Brain pericyte (primary cell): ENCODE results near the gene DNMT3L.
"Not testable (repeated sequence)": the region's sequence is repeated elsewhere in the genome, so short reads cannot be mapped to it uniquely, and the experiment has no call there.

Experiments used
- DNase-seq: peaks from one replicate; pipeline ENCODE4 v3.0.0-alpha.2; 2012; ENCODE audit warnings: low read depth, low spot score

The DNMT3L gene

DNA sequence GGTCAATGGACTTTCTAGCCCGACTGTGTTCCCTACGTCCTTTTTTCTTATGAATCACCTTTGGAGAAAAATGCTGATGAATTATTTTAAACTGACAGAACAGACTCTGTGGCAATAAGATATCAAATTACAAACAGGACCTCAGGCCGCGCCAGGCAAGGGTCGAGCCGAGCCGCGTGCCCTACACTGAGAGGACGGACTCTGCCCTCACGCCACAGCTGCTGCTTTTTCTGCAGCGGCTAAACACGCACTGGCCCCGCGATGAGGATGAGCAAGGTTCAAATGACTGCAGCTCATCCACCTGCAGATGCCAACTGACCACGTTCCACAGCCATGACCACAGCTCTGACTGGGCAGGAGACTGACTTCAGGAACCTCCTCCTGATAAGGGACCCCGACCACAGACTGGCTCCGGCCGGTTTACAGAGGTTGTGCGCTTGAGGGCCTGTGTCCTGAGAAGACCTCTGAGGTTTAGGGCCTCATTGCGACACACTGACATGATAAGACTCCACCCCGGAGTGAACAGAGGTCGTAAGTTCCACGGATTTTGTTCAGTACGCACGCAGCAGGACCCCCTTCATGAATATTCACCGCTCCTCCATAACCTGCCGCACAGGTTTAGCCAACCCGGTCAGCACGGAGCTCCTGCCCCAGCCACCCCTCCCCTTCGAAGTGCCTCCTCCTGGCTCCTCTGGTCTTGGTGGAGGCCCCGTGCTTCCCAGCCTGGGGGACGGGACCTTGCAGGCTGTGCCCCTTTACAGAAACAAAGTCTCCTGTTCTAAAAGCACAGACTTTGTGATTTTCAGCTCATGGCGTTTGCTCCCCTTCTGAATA, 12.3 kb downstream of the DNMT3L start:
- DNase-seq, result not testable (repeated sequence)

DNA sequence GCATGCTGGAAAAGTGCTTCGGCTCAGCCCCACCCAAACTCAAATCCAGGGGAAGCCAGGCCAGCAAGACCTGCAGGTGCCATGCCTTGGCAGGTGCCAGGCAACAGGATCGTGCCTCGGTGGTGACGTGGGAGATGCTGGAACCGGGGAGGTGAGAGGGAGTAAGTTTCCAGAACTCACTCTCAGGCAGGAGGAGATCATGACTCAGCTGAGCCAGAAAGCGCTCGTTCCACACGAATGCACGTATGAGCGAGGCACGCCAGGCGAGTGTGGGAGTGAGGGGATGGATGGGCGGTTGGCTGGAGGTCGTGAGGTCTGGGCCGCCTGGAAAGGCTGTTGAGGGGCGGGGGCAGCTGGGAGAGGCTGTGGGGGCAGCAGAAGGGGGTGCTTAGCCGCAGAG, 13.8 kb downstream of the DNMT3L start:
- not testable (repeated sequence) for DNase-seq

DNA sequence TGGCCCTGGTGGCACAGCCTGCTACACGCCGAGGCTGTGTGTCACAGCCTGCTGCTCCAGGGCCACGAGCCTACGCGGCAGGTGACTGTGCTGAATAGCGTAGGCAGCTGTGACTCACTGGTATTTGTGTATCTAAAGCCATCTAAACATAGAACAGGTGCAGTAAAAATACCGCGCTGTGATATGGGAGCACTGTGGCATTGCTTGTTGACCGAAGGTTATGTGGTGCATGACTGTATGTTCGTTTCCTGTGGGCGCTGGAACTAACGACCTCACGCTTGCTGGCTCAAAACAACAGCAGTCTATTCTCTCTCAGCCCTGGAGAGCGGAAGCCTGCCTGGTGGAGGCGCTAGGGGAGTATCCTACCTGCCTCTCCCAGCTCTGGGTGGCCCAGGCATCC, 17.7 kb downstream of the DNMT3L start:
- not testable (repeated sequence) for DNase-seq

DNA sequence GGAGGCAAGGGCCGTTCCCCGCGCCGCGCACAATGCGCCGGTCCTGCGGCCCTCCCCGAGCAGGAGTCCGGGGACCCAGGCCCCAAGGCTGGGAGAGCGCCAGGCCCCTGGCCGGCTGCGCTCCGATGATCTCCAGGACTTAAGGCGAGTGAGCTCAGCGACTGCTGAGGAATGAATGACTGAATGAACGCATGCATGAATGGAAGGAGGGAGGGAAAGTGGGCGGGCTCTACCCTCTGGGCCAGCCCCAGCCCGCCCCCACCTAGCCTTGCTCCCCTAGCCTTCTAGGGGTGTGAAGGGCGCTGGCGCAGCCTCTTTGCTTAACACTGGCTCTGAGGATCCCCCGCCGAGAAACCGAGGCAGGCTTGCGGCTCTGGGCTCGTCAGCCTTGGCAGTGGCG, 20.4 kb downstream of the DNMT3L start:
- DNase-seq, result not testable (repeated sequence)

DNA sequence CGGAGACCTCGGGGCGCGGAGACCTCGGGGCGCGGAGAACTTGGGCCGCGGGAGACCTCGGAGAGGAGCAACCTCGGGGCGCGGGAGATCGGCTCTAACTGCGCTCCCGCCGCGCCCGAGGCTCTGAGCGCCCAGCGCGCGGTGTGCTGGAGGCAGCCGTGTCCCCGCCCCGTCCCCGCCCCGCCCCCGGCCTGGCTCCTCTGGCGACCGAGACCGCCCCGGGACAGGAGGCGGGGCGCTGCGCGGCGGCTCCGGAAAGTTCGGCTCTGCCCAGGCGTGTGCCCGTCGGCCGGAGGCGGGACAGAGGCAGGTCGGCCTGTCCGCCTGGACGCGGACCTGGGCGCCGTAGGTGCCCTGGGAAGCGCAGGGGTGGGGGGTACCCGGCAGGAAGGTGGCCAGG, 20.9 kb downstream of the DNMT3L start, which contains the start of gene ICOSLG:
Gene ICOSLG (minus strand): TSS at position 102 of the 400 bp plus-strand sequence. CDS start 126 bp downstream, outside the sequence.
- DNase-seq, result not testable (repeated sequence)

DNA sequence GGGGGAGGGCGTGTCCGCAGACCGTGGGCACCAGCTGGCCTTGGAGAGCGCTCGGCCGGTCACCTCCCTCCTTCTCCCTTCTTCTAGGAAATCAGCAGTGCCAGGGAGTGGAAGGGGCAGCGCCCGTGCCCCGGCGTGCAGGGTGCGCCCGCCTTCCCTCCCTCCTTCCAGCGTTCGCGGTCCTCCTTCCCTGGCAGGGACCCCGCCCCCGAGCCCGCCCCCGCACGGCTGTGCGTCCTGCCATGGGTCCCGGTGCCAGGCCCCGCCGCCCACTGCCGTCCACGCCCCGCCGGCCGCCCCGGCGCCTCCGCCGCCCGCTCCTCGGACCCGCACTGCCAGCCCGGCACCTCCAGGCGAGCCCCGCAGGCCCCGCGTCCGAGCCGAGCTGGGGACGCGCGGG, 21.3 kb downstream of the DNMT3L start:
- DNase-seq, result not testable (repeated sequence)

DNA sequence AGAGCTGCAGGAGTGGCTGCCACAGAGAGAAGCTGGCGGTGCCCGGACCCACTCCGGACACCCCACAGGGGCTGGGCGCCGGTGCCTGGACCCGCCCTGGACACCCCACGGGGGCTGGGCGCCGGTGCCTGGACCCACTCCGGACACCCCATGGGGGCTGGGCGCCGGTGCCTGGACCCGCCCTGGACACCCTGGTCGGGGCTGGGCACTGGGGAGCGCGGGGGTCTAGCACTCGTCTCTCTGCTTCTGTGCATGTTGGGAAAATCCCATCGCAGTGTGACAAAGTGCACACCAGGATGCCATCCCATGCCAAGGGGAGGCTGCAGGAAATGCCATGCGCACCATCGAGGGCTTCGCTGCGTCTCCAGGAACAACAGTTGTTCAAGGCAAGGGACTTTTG, 32.1 kb downstream of the DNMT3L start:
- DNase-seq, result not testable (repeated sequence)

DNA sequence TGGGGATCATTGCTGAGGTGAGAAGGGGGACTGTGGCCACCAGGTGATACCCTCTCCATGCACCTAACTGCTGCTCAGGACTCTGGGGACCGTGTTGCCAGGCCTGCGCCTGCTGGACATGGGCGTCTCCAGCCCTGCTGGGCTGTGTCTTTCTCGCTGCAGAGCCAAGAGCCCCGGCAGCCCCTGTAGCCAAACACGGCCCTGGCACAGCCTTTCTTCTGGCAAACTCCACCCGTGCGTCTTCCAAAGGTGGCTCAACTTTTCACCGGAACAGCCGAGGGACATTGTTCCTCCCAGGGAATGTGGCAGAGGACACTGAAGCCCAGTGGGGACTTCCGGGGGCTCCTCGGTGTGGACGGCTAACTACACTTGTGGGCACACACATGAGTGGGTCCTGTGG, 33.6 kb downstream of the DNMT3L start:
- not testable (repeated sequence) for DNase-seq

DNA sequence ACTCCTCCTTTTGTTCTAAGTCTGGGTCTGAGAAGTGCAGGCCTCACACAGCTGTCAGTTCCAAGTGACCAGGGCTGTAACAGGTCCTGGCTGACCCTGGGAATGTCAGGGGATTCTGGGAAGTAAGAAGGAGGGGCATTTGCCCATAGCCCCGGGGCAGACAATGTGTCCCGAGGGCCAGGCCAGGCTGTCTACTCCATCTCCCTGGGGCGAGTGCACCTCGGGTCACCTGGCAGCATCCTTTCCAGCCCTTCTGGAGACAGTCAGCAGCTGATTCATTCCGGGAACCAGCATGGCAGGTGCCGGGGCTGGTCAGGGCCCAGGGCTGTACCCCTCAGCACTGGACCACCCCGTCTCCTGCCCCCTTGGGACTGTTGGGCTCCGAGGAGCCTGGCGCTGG, 34.1 kb downstream of the DNMT3L start:
- not testable (repeated sequence) for DNase-seq

DNA sequence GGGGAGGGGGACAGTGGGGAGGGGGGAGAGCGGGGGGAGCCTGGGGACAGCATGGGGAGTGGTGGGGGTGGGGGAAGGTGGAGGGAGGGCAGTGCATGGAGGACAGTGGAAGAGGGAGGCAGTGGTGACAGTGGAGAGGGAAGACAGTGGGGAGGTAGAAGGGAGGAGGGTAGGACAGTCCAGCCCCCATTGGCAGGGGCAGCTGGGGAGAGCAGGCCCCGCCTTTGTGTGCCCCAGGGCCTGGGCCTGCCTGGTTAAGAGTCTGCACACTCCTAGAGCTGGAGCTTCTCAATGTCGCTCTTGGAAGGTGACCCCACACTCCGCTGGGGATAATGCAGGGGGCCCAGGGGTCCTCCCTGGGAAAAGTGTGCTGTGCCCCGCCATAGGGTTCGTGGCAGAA, 36.1 kb downstream of the DNMT3L start:
- not testable (repeated sequence) for DNase-seq

DNA sequence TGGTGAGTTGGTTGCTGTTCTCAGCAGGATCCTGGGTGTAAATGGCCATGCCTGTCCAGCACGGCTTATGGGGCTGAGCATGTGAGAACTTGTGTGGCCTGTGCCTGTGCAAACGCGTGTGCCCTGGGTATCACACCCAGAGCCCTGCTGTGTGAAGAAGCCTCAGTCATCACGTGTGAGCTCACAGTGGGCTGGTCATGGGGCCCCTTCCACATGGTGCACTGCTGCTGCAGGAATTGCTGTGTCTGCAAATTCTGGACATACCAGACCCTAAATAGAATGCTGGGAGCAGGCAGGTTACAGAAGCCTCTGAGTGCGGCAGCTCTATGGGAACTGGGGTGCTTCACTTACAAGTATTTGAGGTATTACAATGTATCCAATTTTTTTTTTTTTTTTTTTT, 38.4 kb downstream of the DNMT3L start:
- not testable (repeated sequence) for DNase-seq

DNA sequence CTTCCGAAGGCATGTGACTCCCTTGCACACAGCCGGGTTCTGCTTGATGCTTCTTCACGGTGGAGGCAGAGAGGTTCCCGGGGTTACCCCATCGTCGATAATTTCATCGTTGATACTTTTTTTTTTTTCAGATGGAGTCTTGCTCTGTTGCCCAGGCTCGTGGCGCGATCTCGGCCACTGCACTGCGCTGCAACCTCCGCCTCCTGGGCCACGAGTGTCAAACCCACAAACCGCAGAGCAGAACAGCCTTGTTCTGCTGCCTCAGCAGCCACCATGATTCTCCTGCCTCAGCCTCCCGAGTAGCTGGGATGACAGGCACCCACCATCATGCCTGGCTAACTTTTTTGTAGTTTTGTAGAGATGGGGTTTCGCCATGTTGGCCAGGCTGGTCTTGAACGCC, 41.0 kb downstream of the DNMT3L start:
- DNase-seq, result not testable (repeated sequence)

DNA sequence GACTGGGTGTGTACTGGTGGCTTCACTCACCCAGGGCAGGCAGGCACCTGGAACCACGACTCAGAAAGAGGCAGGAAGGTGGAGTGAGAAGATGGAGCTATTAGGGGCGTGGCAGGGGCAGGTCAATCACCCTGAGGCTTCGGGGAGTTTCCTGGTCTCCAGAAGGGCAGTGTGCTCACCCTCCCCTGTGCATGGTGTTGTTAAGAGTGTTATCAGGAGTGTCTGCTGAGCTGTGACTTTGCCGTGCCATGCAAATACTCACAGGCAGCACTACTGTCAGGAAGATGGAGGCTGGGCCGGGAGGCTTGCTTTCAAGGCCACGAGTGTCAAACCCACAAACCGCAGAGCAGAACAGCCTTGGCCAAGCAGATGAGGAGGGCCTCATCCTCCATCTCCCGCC, 43.2 kb downstream of the DNMT3L start:
- DNase-seq, result not testable (repeated sequence)

DNA sequence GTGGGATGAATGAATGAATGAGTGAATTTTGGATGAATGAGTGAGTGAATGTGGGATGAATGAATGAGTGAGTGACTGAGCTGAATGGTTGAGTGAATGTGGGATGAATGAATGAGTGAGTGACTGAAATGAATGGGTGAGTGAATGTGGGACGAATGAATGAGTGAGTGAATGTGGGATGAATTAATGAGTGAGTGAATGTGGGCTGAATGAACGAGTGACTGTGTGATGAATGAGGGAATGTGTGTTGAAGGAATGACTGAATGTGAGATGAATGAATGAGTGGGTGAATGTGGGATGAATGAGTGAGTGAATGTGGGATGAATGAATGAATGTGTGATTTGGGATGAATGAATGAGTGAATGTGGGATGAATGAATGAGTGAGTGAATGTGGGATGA, 49.7 kb downstream of the DNMT3L start:
- not testable (repeated sequence) for DNase-seq

DNA sequence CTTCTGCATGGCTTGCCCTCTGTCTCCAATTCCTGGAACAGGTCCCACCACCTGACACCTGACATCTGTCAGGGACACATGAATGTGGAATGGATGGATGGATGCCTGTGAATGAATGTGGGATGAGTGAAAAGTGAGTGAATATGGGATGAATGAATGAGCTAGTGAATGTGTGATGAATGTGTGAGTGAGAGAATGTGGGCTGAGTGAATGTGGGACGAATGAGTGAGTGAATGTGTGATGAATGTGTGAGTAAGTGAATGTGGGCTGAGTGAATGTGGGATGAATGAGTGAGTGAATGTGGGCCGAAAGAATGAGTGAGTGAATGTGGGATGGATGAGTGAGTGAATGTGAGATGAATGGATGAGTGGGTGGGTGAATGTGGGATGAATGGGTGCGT, 50.1 kb downstream of the DNMT3L start:
- not testable (repeated sequence) for DNase-seq

DNA sequence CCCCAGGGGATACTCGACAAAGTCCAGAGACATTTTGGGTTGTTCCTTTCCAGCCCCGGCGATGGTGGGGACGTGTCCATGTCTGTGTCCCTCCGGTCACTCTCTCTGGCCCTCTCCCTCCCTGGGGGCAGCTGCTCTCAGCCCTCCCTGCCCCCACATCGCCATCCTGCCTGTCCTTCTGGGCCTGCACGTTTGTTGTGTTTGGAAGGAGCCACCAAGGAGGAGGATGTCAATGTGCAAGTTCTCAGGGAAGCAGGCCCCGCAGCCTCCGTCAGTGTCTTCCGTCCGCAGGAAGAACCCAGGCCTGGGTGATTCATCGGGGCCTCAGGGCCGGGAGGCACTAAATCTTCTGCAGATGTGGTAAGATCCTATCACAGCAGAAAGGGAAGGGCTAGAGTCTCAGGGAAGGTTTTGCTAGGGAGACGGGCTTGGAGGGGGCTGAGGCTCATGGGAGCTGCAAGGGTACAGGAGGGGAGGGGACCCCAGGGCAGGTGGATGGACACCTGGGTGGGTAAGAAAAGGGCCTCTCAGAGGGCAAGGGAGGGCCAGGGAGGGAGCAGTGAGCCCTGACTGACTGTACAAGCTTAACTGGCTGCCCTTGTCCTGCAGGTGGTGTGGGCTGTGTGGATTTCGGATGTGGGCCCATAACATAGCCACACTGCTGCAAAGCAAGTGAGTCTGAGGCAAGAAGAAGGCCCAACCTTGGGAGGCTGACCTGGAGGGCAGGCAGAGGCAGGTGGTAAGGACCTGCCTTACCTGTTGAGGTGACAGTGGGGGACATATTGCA, 53.6 kb downstream of the DNMT3L start:
- DNase-seq, result not testable (repeated sequence)

DNA sequence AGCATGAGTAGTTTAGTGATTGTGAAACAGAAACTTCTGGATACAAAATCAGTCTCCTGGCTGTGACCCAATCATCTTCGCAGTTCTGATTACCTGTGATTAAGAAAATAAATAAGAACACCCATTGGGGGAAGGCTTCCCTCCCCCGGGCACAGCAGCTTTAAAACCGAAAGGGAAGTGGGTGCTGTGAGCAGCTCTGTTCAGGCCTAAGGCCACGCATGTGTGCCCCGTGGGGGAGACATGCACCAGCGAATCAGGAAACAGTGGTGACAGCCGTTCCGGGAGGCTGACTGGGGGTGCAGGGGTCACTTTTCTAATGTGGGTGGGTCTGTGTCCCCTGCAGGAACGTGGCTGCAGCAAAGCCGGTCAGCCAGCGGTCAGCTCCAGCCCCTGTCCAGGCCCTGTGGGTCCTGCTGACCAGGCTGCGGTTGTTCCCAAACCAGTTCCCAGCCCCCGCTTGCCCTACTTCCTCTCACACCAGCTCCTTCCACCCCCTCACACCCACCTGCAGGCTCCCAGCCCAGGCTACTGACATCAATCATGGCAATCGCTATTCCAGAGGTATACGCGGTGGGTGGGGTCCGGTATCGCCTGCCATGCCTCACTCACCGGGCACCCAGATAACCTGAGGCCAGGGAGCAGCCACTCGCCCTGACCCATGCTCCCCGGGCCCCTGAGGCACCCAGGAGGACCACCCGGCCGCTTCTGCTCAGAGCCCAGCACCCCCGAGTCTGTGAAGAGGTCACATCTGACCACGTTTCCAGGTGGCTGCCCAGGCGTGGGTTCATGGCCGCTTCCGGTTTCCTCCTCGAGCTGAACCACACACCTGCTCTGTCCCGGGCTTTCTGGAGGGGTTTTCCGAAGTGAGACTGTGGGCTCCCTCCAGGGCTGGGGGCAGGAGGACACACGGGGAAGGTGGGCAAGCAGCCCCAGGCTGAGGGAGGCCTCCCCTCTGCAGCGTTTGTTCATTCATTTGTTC, 54.7 kb downstream of the DNMT3L start:
- not testable (repeated sequence) for DNase-seq

DNA sequence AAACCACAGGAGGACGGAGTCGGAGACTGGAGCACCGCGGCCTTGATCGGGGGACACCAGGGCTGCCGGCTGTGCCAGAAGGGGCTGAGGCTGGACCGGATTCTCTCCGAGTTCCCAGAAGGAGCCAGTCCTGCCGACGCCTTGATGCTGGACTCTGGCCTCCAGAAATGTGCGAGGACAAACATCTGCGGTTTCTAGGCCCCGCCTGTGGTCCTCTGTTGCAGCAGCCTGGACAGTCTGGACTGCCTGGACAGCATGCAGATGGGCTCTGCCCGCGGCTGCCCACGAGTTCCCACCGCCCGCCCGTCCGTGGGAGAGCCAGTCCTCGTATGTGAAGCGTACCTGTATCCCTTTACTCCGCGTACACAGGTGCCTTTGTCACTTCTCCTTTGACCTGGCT, 55.5 kb downstream of the DNMT3L start:
- DNase-seq, result not testable (repeated sequence)

DNA sequence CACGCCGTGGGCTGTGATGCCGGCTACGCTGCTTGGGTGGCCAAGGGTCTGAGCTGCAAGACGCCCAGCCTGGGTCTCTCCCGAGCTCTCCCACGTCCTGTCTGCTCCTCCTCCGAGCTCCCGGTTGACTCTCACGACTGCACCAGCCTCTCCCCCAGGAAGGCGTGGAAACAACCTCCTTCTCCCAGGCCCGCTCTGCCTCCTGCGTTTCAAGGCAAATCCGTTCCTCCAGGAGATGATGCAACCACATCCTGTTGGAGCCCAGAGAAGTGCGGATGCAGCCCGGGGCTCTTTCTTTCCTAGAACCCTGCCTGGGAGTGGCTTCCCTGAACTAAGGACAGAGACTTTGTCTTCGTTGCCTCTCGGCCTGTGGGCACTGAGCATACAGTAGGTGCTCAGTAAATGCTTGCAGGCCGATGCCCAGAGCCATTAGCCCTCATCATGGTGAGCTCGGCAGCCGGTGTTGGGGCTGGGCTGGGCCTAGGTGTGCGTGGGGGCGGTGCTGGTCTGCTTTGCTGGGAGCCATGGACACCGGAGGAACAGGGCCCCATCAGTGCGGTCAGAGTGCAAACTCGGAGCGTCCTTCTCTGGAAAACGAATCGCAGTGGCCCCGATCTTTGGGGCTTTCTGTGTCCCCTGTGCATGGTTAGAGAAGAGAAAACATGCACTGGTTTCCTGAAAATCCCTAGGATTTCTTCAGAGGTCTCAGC, 59.0 kb downstream of the DNMT3L start:
- DNase-seq, result not testable (repeated sequence)

DNA sequence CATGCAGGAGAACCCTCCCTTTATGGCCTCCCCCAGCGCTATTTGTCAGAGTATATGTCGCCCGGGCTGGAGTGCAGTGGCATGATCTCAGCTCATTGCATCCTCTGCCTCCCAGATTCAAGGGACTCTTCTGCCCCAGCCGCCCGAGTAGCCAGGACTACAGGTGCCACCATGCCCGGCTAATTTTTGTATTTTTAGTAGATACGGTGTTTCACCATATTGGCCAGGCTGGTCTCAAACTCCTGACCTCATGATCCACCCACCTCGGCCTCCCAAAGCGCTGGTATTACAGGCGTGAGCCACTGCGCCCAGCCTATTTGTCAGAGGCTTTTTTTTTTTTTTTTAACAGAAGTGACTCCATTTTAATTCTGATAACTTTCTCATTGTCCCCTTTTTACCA, 61.7 kb downstream of the DNMT3L start:
- not testable (repeated sequence) for DNase-seq

DNA sequence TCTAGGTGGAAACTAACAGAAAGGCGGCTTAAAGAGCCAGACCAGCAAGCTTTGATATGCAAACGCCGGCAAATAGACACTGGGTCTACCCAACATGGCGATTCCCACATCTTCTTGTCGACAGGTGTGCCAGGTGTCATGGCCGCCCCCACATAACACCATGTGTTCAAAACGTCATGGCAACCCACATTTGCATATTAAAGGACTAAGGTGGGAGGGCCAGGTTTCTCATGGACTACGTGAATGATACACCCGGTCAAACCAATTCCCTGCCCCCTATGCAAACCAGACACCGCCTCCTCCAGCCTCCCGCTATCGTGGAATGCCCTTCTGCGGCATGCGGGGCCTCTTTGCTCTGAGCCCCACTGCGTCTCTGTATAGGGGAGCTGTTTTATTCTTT, 62.2 kb downstream of the DNMT3L start:
- no peak for DNase-seq
